ENCODE data around the gene TRIM60. TPM values are rescaled to one million over a fixed set of nuclear protein-coding genes. Genes with fewer than 3 reads are reported as not detected.

The TRIM60 gene
- total RNA-seq, 4 donors from 2014 or later, result not detected

DNA sequence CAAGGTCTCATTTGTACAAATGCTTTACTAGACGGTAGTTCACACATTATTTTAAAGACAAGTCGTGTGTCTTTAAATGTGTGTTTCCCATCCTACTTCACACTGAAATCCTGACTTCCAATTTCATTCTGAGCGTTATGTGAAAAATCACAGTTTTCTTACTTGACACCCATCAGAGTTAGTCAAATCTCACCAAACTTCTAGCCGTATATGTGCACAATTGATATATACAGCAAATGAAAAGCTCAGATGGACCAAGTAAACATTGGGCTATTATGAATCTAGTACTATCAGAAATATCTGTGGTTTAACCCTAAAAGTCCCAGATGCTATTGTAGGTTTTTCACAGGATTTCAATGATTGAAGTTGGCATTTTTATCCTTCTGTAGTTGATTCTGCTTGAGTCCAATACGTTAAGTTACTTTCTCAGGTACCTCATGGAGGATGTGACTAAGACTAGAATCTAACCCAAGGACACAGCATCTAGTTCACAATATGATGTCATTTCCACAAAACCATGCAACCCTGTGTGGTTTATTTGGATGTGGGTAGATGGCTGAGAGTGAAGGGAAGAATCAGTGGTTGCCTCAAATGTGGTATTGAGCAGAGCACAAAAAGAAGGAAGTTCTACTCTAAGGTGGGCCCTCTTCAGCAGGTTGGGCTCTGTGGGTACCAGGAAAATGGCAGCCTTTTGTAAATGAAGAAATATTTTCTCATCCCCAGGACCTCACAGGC, 22.1 kb upstream of the TRIM60 start:
- TF ChIP-seq, protein P1, sequence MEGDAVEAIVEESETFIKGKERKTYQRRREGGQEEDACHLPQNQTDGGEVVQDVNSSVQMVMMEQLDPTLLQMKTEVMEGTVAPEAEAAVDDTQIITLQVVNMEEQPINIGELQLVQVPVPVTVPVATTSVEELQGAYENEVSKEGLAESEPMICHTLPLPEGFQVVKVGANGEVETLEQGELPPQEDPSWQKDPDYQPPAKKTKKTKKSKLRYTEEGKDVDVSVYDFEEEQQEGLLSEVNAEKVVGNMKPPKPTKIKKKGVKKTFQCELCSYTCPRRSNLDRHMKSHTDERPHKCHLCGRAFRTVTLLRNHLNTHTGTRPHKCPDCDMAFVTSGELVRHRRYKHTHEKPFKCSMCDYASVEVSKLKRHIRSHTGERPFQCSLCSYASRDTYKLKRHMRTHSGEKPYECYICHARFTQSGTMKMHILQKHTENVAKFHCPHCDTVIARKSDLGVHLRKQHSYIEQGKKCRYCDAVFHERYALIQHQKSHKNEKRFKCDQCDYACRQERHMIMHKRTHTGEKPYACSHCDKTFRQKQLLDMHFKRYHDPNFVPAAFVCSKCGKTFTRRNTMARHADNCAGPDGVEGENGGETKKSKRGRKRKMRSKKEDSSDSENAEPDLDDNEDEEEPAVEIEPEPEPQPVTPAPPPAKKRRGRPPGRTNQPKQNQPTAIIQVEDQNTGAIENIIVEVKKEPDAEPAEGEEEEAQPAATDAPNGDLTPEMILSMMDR (IDR thresholded peaks at IDR 0.05; ENCODE audit: low read depth), result no peak

DNA sequence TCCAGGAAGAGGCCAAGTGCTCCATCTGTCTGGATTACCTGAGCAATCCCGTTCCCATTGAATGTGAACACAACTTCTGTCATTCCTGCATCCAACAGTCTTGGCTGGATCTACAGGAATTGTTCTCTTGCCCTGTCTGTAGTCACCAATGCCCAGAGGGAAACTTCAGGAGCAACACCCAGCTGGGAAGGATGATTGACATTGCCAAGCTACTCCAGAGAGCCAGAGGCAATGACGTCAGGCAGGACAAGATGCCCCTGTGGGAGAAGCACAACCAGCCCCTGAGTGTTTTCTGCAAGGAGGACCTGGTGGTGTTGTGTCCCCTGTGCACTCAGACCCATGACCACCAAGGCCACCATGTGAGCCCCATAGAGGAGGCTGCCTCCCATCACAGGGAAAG, 21.3 kb upstream of the TRIM60 start:
- TF ChIP-seq, protein P1 (IDR thresholded peaks at IDR 0.05; ENCODE audit: low read depth), result no peak

DNA sequence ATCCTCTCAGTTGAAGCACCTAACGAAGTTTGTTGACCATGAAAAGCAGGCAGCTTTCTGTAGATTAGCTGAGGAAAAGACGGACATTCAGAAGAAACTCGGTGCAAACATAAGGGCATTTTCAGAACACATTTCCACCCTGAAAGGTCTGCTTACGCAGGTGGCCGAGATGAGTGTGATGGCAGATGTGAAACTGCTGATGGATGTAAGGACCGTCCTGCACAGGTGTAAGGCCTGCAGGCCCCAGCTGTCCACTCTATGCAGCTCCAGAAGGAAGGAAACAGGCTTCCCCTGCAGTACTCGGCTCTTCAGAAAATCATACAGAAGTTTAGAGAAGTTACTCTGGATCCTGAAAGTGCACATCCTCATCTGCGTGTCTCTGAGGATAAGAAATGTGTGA, 20.8 kb upstream of the TRIM60 start:
- TF ChIP-seq, protein P1 (IDR thresholded peaks at IDR 0.05; ENCODE audit: low read depth), result no peak

DNA sequence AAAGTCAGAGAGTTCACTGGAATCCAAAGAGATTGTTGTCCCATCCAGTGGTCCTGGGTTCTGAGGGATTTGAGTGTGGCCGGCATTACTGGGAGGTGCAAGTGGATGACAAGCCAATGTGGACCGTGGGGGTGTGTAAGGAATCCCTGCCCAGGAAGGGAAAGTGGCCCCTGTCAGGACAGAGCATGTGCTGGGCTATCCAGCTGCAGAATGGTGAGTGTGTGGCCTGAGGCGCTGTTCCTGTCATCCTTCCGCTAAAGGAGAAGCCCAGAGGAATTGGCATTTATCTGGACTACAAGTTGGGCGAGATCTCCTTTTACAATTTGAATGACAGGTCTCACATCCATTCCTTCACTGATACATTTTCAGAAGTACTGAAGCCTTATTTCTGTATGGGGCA, 20.4 kb upstream of the TRIM60 start:
- TF ChIP-seq, protein P1 (IDR thresholded peaks at IDR 0.05; ENCODE audit: low read depth), result no peak

DNA sequence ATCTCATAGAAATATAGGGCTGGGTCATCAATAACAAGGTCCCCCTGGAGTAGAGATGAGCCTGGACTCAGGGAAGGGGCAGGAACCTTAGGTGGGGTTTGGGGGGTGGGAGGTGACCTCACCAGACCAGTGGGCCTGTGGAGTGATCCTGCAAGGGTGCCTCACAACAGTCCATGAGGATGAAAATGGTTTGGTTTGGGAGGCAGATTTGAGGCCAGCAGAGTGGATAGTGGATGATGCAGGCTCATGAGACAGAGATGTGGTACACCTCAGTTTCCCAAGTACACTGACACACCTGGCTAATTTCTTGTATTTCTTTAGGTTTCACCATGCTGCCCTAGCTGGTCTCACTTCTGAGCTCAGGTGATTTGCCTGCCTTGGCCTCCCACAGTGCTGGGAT, 18.1 kb upstream of the TRIM60 start:
- TF ChIP-seq, protein P1 (IDR thresholded peaks at IDR 0.05; ENCODE audit: low read depth), result no peak

DNA sequence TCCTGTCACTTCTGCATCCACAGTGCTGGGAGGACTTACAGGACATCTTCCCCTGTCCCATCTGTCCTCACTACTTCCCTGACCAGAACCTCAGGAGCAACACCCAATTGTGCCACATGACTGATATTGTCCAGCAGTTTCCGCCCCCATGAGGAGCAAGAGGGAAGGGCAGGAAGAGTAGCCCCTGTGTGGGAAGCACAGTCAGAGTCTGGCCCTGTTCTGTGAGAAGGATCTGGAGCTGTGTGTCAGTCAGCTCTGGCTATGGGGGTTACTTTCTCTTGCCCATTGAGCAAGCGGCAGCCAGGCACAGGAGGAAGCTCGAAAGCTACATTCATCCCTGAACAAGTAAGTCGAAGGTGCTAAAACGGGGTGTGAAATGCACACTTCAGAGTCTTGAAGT, 14.8 kb upstream of the TRIM60 start:
- TF ChIP-seq, protein P1 (IDR thresholded peaks at IDR 0.05; ENCODE audit: low read depth), result no peak

DNA sequence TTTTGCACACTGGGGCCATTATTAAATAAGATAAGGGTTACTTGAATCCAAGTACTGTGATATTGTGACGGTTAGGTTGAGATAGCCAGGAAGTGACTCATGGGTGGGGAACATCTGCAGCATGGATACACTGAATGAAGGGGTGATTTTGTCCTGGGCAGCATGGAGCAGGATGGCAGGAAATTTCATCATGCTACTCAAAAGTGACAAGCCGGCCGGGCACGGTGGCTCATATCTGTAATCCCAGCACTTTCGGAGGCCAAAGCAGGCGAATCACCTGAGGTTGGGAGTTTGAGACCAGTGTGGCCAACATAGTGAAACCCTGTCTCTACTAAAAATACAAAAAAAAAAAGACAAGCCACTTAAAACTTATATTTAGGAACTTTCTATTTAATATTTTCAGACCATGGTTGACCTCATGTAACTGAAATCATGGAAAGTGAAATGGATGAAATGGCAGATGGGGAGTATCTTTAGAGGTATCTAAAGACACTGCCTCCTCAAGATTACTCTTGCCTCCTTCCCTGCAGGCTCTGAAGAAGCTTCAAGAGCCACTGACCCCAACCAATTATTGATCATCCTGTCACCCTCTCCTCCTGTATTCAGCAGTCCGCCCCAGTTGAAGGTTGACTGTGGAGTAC, 3.9 kb upstream of the TRIM60 start:
- TF ChIP-seq, protein P1 (IDR thresholded peaks at IDR 0.05; ENCODE audit: low read depth), result no peak

Data from subcutaneous adipose tissue (tissue), 4 donors.